Right lobe of liver (tissue), 6 donors: Measurements from ENCODE around the gene ALB. TPM values are rescaled to one million over a fixed set of nuclear protein-coding genes. Genes with fewer than 3 reads are reported as not detected.

Experiments used
- ATAC-seq, 4 donors: fragments of 200-7000 bp; cut with Tn5 transposase; one replicate each; pipeline ENCODE4 v1.9.1; 2020; ENCODE audit warnings: mild to moderate bottlenecking in 4 of 4, moderate library complexity in 4 of 4
- DNase-seq, 3 donors: peaks; one replicate each; pipeline ENCODE4 v3.0.0-alpha.2; 2020
- H3K27ac ChIP-seq, 3 donors: fragments of 200-600 bp; one replicate each; pipeline ENCODE4 v1.8.0; 2022
- H3K27me3 ChIP-seq, 2 donors: fragments of 200-600 bp; one replicate each; pipeline ENCODE4 v1.8.0; 2022
- H3K36me3 ChIP-seq, 4 donors: fragments of 200-600 bp; sonication (generic) in 1 of 4; one replicate each; pipeline versions ENCODE4 v1.5.1 to v1.8.0; 2017 to 2022; ENCODE audit warnings: control low read depth in 1 of 4
- H3K4me1 ChIP-seq, 4 donors: fragments of 200-600 bp; sonication (generic) in 1 of 4; one replicate each; pipeline versions ENCODE4 v1.5.1 to v1.8.0; 2017 to 2022; ENCODE audit warnings: control low read depth in 1 of 4
- H3K4me3 ChIP-seq, 3 donors: fragments of 200-600 bp; one replicate each; pipeline ENCODE4 v1.8.0; 2022
- H3K9me3 ChIP-seq, 4 donors: fragments of 200-600 bp; sonication (generic) in 1 of 4; one replicate each; pipeline versions ENCODE4 v1.5.1 to v1.8.0; 2017 to 2022; ENCODE audit warnings: control low read depth in 1 of 4
- POLR2A ChIP-seq: fragments of 450-650 bp; IDR thresholded peaks from one replicate; pipeline ENCODE4 v1.6.1; 2017; ENCODE audit warnings: antibody characterized with exemption, mild to moderate bottlenecking
- WGBS: methylation state at CpG from one replicate; pipeline ENCODE4 v1.1.6; 2018; ENCODE audit warnings: low coverage, low lambda C conversion rate; ENCODE audit not compliant: insufficient coverage; ENCODE audit errors: missing lambda C conversion rate; 5-methylcytosine and 5-hydroxymethylcytosine counted together
- intact Hi-C, 2 donors: fragments of 100-400 bp; cut with DNase I; formaldehyde crosslinking; loops; one replicate each; pipeline versions ENCODE4 v1.11.2 to v1.14.1; 2022
- total RNA-seq, 6 experiments: library from RNA; depleted of rRNA in 2 of 6; stranded (reverse); fragments of >200 nt in 2 of 6; fragmentation: NEBNext Ultra II Directional in 3 of 6; extraction: Animal tissue kit (Norgen Biotek cat#: 25700) in 3 of 6; gene quantifications; one replicate each; pipeline versions ENCODE4 v1.1.0 to v1.2.4, GENCODE V29; 2016 to 2023
- TF ChIP-seq, protein P1 (sequence below), 4 donors: fragments of 200-600 bp in 3 of 4; fragments of 450-650 bp in 1 of 4; IDR thresholded peaks; one replicate each; pipeline versions ENCODE4 v1.5.1 to v1.8.0; 2016 to 2022; ENCODE audit warnings: antibody characterized with exemption in 4 of 4, mild to moderate bottlenecking in 2 of 4
- donor health status: DM: no; HTN: yes; CAD: no.
- donor health status: DM: no; HTN: no; CAD: no.
- donor health status: DM: no; HTN: no; CAD: no.
- donor health status: DM: no; HTN: yes; CAD: no.
- donor health status: DM: no; HTN: yes; CAD: no.

Gene ALB
- total RNA-seq, 6 experiments from 2014 or later = 46,361 to 117,834 (median 75,397) TPM

DNA sequence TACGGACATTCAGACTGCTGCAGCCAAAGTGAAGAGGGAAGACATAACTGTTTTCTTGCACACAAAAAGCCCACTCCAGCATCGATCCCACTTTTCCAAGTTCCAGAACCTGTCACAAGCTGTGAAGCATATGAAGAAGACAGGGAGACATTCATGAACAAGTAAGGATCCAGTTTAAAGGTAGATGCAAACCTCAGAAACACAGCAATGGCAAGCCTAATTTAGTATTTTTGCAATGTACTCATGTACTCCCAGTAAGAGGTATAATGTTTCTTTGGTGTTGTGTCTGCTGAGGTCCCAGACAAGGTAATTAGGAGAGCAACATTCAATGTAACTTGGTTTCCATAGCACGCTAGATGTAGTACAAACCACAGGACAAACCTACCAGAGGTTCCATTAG lies 36.6 kb downstream of the ALB start:
- no peak overlapping the region for H3K27ac ChIP-seq
- no peaks in the 10 kb centered on the region for H3K36me3 ChIP-seq
- 84% methylated on average over 3 of the region's 3 CpGs for WGBS
- intact Hi-C loops = no loop called here
- no peaks in the 10 kb centered on the region for H3K27me3 ChIP-seq
- H3K4me1 ChIP-seq = peaks cover 0 to 8% (median 3%) of the 10 kb centered on the region in 4 donors
- DNase-seq = no peak
- TF ChIP-seq, protein P1, sequence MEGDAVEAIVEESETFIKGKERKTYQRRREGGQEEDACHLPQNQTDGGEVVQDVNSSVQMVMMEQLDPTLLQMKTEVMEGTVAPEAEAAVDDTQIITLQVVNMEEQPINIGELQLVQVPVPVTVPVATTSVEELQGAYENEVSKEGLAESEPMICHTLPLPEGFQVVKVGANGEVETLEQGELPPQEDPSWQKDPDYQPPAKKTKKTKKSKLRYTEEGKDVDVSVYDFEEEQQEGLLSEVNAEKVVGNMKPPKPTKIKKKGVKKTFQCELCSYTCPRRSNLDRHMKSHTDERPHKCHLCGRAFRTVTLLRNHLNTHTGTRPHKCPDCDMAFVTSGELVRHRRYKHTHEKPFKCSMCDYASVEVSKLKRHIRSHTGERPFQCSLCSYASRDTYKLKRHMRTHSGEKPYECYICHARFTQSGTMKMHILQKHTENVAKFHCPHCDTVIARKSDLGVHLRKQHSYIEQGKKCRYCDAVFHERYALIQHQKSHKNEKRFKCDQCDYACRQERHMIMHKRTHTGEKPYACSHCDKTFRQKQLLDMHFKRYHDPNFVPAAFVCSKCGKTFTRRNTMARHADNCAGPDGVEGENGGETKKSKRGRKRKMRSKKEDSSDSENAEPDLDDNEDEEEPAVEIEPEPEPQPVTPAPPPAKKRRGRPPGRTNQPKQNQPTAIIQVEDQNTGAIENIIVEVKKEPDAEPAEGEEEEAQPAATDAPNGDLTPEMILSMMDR (IDR thresholded peaks at IDR 0.05) = no peak
- no peak for TF ChIP-seq POLR2A
- H3K4me3 ChIP-seq = no peak overlapping the region
- ATAC-seq = no peak
- H3K9me3 ChIP-seq = no peaks in the 10 kb centered on the region

DNA sequence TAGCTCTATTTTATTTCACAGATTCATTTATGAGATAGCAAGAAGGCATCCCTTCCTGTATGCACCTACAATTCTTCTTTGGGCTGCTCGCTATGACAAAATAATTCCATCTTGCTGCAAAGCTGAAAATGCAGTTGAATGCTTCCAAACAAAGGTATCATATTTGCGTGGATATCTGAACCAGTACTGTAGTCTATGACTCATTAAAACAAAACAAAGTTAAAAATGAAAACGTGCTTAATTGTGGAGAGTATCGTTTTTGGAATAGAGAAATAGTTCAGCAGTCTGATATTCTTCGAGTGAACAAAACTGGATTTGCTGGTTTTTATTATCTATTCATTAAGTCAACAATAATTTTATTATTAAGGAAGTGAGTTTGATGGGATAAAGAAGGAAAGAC lies 38.2 kb downstream of the ALB start:
- Histone ChIP-seq H3K4me1 (peaks cover 0 to 14% (median 3%) of the 10 kb centered on the region in 4 donors), H3K27ac (no peak overlapping the region), H3K9me3 (no peaks in the 10 kb centered on the region), H3K36me3 (no peaks in the 10 kb centered on the region), H3K4me3 (no peak overlapping the region), H3K27me3 (no peaks in the 10 kb centered on the region)
- ATAC-seq = peak in 1 of 4 donors; percentile 11
- intact Hi-C loops = no loop called here
- TF ChIP-seq, protein P1 (IDR thresholded peaks at IDR 0.05) = no peak
- no peak for TF ChIP-seq POLR2A
- WGBS = 40% methylated on average over 5 of the region's 5 CpGs
- no peak for DNase-seq

DNA sequence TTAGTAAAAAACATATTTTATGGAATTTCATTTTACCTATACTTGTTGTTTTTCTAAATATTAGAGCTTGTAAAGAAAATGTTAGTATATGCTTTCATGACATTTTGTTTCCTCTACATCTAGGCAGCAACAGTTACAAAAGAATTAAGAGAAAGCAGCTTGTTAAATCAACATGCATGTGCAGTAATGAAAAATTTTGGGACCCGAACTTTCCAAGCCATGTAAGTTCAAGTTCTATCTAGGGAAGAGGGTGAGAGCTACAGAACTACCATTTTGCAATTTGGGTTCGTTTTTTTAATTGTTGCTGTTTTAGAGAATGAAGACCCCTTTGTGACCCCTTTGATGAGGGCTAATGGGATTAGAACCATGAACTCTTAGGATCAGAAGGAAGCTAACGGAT lies 39.1 kb downstream of the ALB start:
- no peaks in the 10 kb centered on the region for H3K9me3 ChIP-seq
- no peaks in the 10 kb centered on the region for H3K36me3 ChIP-seq
- no peak overlapping the region for H3K27ac ChIP-seq
- no peak overlapping the region for H3K4me3 ChIP-seq
- H3K4me1 ChIP-seq = peaks cover 0 to 23% (median 3%) of the 10 kb centered on the region in 4 donors
- DNase-seq (no peak), ATAC-seq (no peak)
- intact Hi-C loops = no loop called here
- TF ChIP-seq, protein P1 (IDR thresholded peaks at IDR 0.05) = no peak
- no peak for TF ChIP-seq POLR2A
- H3K27me3 ChIP-seq = no peaks in the 10 kb centered on the region
- 56% methylated on average over 3 of the region's 3 CpGs for WGBS

DNA sequence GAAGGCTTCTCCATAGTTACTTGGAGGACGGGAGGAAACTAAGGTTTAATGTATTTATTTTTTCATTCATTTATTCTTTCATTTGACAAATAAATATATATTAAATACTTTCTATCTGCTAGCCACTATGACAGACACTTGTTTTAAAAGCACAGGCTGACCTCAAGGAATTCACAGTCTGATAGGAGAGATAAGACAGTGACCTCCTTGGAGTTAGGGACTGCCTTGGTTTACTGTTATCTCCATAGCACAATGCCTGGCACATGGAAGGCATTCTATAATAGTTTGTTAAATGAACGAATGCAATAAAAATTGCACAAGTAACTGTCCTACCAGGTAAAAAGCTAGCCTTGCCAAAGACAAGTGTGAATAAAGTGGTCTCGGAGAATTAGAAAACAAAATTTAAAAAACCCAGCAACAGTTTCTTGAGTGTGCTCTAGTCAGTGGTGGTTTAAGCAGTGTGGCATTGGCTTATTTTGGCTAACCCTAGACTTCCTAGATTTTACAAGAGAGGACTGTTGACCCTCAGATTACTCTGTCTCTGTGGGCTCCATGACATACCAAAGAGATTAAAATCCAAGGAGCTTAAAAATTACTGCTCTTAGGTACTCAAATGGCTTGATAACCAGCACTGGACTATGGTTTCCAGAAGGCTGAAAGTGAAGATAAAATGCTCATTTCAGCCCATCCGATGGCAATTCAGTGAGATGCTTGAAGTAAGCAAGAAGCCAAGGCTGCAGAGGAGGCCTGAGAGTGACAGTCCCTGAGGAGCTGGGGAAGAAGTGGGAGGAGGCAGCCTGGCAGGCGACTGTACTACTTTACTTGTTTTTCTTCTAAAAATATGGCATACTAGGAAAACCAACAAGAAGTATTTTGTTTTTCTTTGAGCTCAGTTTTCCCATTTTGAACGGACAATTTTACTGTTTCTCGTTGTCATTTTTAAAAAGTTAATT lies 41.6 kb downstream of the ALB start:
- DNase-seq (no peak), ATAC-seq (peak in 1 of 4 donors; percentile 34)
- no peaks in the 10 kb centered on the region for H3K36me3 ChIP-seq
- no peaks in the 10 kb centered on the region for H3K9me3 ChIP-seq
- no peak overlapping the region for H3K4me3 ChIP-seq
- intact Hi-C loops = no loop called here
- 68% methylated on average over 7 of the region's 7 CpGs for WGBS
- H3K27me3 ChIP-seq = no peaks in the 10 kb centered on the region
- TF ChIP-seq, protein P1 (IDR thresholded peaks at IDR 0.05) = no peak
- no peak for TF ChIP-seq POLR2A
- H3K4me1 ChIP-seq = peaks cover 0 to 45% (median 3%) of the 10 kb centered on the region in 4 donors
- no peak overlapping the region for H3K27ac ChIP-seq
